Tibial nerve (tissue), 4 donors: ENCODE results near the gene SELENOS. TPM values are rescaled to one million over a fixed set of nuclear protein-coding genes. Genes with fewer than 3 reads are reported as not detected.

Source experiments
- DNase-seq, 2 donors: peaks; one replicate each; pipeline ENCODE4 v3.0.0-alpha.2; 2019; ENCODE audit warnings: low spot score in 2 of 2
- H3K27ac ChIP-seq, 4 donors: fragments of 200-600 bp; sonication (generic) in 3 of 4; one replicate each; pipeline ENCODE4 v1.5.1; 2017 to 2019; ENCODE audit warnings: mild to moderate bottlenecking in 1 of 4
- H3K27me3 ChIP-seq, 2 donors: fragments of 200-600 bp; sonication (generic) in 1 of 2; one replicate each; pipeline versions ENCODE4 v1.5.1 to v1.6.0; 2017 to 2019
- H3K36me3 ChIP-seq, 3 donors: fragments of 200-600 bp; sonication (generic); one replicate each; pipeline ENCODE4 v1.5.1; 2018 to 2019
- H3K4me1 ChIP-seq, 4 donors: fragments of 200-600 bp; sonication (generic) in 3 of 4; one replicate each; pipeline ENCODE4 v1.5.1; 2017 to 2019
- H3K4me3 ChIP-seq, 4 donors: fragments of 200-600 bp; sonication (generic) in 3 of 4; one replicate each; pipeline ENCODE4 v1.5.1; 2017 to 2019; ENCODE audit warnings: mild to moderate bottlenecking in 1 of 4, moderate library complexity in 1 of 4
- H3K9me3 ChIP-seq, 4 donors: fragments of 200-600 bp; sonication (generic) in 3 of 4; one replicate each; pipeline ENCODE4 v1.5.1; 2017 to 2019
- EP300 ChIP-seq, 2 donors: sonication (generic); formaldehyde crosslinking; IDR thresholded peaks; one replicate each; pipeline ENCODE4 v1.6.1; 2017; ENCODE audit warnings: antibody characterized with exemption in 2 of 2, mild to moderate bottlenecking in 1 of 2
- POLR2A ChIP-seq, 2 donors: fragments of 450-650 bp; IDR thresholded peaks; one replicate each; pipeline ENCODE4 v1.6.1; 2017; ENCODE audit warnings: antibody characterized with exemption in 2 of 2, mild to moderate bottlenecking in 2 of 2, moderate library complexity in 2 of 2
- WGBS, 2 donors: methylation state at CpG; one replicate each; pipeline ENCODE4 v1.1.5; 2018; 5-methylcytosine and 5-hydroxymethylcytosine counted together
- total RNA-seq, 4 donors: library from RNA; depleted of rRNA; stranded (reverse); fragments of >200 nt; gene quantifications; one replicate each; pipeline ENCODE4 v1.1.0, GENCODE V29; 2016
- TF ChIP-seq, protein P1 (sequence below), 5 experiments: fragments of 200-600 bp in 3 of 5; fragments of 450-650 bp in 2 of 5; sonication (generic) in 3 of 5; IDR thresholded peaks; one replicate each; pipeline ENCODE4 v1.5.1; 2016 to 2019; ENCODE audit warnings: antibody characterized with exemption in 5 of 5, mild to moderate bottlenecking in 3 of 5, moderate library complexity in 2 of 5

Gene SELENOS
- total RNA-seq, 4 donors from 2014 or later: 64.8 to 104 (median 88.0) TPM

DNA sequence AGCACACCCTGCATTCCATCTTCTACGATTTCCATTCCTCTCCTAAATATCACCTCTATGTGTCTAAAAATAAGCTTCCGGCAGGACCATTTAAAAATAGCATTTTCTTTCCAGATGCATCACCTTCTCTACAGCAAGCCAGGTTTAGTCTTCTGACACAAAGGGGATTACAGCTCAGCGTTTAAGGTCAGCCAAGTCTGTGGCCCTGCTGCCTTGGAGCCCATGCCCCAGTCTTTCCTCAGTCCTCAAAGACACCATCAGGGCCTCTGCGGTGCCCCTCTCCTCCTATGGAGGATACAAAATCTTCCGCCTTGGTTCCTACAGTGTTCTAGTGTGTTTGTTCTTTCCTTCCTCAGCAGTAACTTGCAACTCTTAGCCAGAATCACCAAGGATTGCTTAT is 3.8 kb downstream of the SELENOS start:
- peaks cover 0 to 22% (median 15%) of the 10 kb centered on the region in 4 donors for H3K4me1 ChIP-seq
- no peak for DNase-seq
- no peaks in the 10 kb centered on the region for H3K9me3 ChIP-seq
- TF ChIP-seq EP300 (IDR thresholded peaks at IDR 0.05): no peak
- TF ChIP-seq, protein P1, sequence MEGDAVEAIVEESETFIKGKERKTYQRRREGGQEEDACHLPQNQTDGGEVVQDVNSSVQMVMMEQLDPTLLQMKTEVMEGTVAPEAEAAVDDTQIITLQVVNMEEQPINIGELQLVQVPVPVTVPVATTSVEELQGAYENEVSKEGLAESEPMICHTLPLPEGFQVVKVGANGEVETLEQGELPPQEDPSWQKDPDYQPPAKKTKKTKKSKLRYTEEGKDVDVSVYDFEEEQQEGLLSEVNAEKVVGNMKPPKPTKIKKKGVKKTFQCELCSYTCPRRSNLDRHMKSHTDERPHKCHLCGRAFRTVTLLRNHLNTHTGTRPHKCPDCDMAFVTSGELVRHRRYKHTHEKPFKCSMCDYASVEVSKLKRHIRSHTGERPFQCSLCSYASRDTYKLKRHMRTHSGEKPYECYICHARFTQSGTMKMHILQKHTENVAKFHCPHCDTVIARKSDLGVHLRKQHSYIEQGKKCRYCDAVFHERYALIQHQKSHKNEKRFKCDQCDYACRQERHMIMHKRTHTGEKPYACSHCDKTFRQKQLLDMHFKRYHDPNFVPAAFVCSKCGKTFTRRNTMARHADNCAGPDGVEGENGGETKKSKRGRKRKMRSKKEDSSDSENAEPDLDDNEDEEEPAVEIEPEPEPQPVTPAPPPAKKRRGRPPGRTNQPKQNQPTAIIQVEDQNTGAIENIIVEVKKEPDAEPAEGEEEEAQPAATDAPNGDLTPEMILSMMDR (IDR thresholded peaks at IDR 0.05): no peak
- TF ChIP-seq POLR2A (IDR thresholded peaks at IDR 0.05): no peak
- H3K4me3 ChIP-seq: no peak overlapping the region
- H3K27me3 ChIP-seq: no peaks in the 10 kb centered on the region
- 76 to 80% methylated on average over 5 of the region's 5 CpGs for WGBS, 2 donors
- H3K36me3 ChIP-seq: peaks cover 6 to 65% (median 28%) of the 10 kb centered on the region in 3 donors
- no peak overlapping the region for H3K27ac ChIP-seq

DNA sequence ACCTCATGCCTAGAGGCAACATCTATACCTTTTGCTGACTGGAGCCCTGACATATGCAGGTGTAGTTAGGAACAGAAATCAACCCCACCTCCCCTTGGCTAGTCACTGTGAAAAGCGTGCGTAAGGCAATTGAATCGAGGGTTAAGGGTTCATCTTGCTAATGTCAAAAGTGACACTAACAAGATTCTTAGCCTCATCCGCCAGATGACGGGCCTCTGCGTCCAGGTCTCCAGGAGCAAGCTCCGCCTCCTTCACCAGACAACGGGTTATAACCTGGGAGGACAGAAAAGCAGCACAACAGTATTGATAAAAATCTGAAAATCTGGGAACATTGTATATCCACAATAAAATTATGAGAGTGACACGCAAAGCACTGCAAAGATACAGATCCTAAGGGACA is 4.7 kb downstream of the SELENOS start:
- H3K27me3 ChIP-seq: no peaks in the 10 kb centered on the region
- H3K36me3 ChIP-seq: peaks cover 6 to 65% (median 28%) of the 10 kb centered on the region in 3 donors
- no peak overlapping the region for H3K4me3 ChIP-seq
- WGBS, 2 donors: 86 to 87% methylated on average over 9 of the region's 9 CpGs
- TF ChIP-seq EP300 (IDR thresholded peaks at IDR 0.05) (no peak), POLR2A (IDR thresholded peaks at IDR 0.05) (no peak)
- TF ChIP-seq, protein P1 (IDR thresholded peaks at IDR 0.05): no peak
- no peaks in the 10 kb centered on the region for H3K9me3 ChIP-seq
- DNase-seq: no peak
- peaks cover 0 to 21% (median 12%) of the 10 kb centered on the region in 4 donors for H3K4me1 ChIP-seq
- H3K27ac ChIP-seq: no peak overlapping the region

DNA sequence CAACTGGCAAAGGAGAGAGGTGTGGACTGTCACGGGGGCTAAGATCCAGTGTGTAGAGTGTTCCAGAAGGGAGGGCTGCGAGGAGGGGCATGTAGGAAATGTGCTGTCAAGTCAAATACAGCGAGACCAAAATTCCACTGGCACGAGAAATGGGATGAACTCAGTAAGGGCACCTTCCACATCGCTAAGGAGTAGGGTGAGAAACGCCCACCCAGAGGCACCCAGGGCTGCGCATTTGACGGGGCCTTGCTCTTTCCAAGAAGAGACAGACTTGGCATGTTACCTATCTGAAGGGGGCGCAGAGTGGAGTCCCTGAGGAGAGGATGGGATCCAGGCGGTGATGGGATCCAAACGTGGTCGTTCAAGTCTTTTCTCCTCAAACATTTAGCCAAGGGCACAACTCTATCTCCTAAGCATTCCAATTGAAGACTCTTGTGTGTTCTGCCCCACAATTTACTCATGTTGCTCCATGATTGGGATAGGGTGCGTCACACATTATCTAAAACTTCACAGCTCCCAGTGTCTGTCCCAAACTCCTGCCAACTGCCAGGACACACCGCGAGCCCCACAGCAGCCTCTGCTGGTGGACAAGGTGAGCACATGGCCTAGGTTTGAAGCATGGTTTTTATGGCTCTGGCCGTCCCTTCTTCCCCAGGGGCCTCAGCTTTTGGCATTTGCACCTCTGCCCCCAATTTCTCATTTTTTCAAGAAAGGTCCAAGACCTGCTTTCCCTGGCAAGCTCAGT is 7.6 kb downstream of the SELENOS start:
- DNase-seq: no peak
- Histone ChIP-seq H3K27me3 (no peaks in the 10 kb centered on the region), H3K4me3 (no peak overlapping the region), H3K4me1 (peaks cover 0 to 28% (median 6%) of the 10 kb centered on the region in 4 donors), H3K36me3 (peaks cover 6 to 59% (median 28%) of the 10 kb centered on the region in 3 donors), H3K9me3 (no peaks in the 10 kb centered on the region), H3K27ac (no peak overlapping the region)
- WGBS, 2 donors: 78 to 81% methylated on average over 16 of the region's 16 CpGs
- TF ChIP-seq POLR2A (IDR thresholded peaks at IDR 0.05): no peak
- TF ChIP-seq, protein P1 (IDR thresholded peaks at IDR 0.05): no peak
- TF ChIP-seq EP300 (IDR thresholded peaks at IDR 0.05): no peak

DNA sequence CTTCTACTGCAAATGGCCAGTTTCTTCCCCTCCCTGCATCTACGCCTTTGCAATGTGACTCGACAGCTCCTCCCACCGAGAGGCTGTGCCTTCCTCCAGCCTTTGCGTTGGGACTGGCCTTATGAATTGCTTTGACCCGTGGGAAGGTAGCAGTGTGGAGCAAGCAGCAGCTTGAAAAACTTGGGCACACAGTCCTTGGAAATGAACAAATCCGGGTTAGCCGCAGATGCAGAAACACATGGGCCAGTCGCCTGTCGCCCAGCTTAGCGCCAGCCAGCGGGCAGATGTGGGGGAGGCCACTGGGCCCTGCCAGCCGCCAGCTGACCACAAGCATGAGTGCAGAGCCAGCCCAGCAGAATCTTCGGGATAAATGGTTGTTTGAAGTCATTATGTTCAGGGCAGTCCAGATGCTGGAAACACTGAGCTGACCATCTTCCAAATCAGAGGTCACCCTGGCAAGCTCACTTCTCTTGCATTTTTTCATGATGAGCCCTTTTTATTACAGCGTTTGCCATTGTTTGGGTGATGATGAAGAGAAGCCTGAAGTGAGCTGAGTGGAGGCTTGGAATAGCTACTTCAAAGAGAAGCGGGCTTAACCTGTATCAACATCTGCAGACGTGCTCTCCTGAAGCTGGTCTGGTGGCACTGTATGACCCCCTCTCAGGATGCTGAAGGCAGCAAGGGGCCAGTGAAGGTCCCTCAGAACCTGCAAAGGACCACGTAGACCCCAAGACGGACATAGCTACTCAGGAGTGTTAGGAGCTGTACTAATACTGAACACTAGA is 9.8 kb downstream of the SELENOS start:
- DNase-seq: peak in 1 of 2 donors; percentile 65
- Histone ChIP-seq H3K36me3 (peaks cover 0 to 38% (median 12%) of the 10 kb centered on the region in 3 donors), H3K27me3 (no peaks in the 10 kb centered on the region), H3K4me1 (peaks cover 0 to 28% (median 6%) of the 10 kb centered on the region in 4 donors), H3K4me3 (peak overlapping the region in 1 of 4 donors; percentile 0), H3K9me3 (no peaks in the 10 kb centered on the region), H3K27ac (peak overlapping the region; percentile 37 to 86 (median 67))
- TF ChIP-seq, protein P1 (IDR thresholded peaks at IDR 0.05): no peak
- TF ChIP-seq EP300 (IDR thresholded peaks at IDR 0.05) (peak in 1 of 2 donors; percentile 56), POLR2A (IDR thresholded peaks at IDR 0.05) (peak in 1 of 2 donors; percentile 43)
- WGBS, 2 donors: 47 to 59% methylated on average over 18 of the region's 18 CpGs
